Activated CD4-positive, alpha-beta T cell treated with anti-CD3 and anti-CD28 coated beads for 24 hours (primary cell): ENCODE results near the gene CDC45.

Source experiments
- DNase-seq, 2 donors: peaks; one replicate each; pipeline ENCODE4 v3.0.0-alpha.2; 2020; ENCODE audit warnings: low read depth in 2 of 2

The CDC45 gene

DNA sequence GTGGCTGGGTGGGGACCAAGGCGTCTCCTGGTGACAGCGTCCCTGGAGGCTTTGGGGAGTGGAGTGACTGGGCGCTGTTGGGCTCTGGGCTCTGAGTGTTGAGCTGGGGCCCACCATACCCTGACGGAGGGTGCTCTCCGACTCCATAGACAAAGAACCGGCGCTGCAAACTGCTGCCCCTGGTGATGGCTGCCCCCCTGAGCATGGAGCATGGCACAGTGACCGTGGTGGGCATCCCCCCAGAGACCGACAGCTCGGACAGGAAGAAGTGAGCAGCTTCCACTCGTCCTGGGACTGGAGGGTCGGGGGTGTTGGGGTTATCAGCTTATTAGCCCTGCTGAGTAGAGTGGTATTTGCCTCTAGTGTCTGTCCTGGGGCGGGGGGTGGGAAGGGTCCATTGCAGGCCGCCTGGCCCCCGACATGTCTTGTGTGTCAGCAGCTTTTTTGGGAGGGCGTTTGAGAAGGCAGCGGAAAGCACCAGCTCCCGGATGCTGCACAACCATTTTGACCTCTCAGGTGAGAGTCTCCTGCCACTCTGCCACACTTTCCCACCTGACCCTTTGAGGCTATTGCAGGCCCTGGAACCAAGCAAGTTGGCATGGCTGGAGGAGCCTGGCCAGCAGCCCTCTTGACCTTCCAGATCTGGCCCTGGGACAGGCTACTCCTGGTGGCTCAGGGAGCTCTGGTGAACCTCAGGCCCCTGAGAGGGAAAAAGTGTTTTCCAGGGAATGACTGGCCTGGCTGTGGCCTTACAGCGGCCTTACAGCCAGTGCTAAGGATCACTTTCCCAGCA is 36.9 kb downstream of the CDC45 start:
- DNase-seq = no peak

DNA sequence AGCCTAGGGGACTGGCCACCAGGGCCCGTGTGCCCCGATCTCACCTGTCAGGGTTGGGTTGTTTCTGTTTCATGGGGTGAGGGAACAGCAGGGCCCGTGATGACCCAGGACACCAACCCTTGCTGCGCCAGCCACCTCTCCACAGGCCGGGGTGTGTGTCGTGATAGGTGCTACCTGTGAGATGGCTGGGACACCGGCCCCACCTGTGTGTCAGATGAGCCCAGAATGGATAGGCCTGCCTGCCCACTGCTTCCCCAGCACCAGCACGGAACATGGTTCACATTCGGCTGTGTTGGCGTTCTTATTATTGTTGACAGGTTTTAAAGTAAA is 37.4 kb downstream of the CDC45 start:
- DNase-seq = no peak

DNA sequence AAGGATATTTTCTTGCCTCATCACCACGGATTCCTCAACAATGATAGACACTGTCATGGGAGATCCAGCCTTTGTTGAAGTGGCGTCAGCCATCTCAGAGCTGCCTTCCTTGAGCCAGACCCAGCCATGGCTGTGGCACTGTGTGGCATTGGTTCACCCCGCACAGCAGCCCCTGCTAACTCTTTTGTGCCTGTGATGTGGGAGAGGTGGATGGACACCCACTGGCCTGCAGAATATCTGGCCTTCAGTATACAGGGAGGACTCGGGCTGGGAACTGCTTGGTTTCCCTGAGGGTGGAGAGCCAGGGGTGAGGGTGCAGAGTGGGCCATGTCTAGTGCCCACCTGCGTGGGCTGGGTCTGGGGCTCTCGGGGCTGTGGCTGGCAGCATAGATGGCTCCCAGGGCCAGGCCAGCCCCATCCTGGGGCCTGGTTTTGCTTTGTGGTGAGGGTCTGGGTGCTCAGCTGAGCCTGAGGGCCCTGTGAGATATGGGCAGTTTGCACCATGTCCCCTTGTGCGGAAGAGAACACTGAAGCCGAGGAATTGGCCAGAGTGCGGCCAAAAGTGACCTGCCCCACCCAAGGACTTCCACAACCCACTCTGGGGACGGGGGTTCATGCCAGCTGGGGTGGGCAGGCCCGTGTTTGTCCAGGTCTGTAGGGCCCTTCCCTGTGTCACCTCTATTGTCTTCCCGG is 38.3 kb downstream of the CDC45 start:
- no peak for DNase-seq

DNA sequence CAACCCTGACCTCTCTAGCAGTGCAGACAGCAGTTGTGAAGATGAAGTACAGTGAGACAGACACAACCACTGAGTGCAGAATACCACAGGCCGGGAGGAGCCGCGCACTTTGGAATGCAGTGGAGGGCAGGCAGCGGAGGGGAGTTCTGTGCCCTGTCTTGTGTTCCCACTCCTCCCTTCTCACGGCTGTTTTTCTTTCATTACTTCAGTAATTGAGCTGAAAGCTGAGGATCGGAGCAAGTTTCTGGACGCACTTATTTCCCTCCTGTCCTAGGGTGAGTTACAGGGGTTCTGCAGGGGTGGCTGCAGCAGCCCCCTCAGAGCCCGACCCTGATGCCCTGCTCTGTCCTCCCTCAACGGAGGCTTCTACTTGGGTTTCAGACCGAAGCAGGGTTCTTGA is 38.9 kb downstream of the CDC45 start:
- no peak for DNase-seq

DNA sequence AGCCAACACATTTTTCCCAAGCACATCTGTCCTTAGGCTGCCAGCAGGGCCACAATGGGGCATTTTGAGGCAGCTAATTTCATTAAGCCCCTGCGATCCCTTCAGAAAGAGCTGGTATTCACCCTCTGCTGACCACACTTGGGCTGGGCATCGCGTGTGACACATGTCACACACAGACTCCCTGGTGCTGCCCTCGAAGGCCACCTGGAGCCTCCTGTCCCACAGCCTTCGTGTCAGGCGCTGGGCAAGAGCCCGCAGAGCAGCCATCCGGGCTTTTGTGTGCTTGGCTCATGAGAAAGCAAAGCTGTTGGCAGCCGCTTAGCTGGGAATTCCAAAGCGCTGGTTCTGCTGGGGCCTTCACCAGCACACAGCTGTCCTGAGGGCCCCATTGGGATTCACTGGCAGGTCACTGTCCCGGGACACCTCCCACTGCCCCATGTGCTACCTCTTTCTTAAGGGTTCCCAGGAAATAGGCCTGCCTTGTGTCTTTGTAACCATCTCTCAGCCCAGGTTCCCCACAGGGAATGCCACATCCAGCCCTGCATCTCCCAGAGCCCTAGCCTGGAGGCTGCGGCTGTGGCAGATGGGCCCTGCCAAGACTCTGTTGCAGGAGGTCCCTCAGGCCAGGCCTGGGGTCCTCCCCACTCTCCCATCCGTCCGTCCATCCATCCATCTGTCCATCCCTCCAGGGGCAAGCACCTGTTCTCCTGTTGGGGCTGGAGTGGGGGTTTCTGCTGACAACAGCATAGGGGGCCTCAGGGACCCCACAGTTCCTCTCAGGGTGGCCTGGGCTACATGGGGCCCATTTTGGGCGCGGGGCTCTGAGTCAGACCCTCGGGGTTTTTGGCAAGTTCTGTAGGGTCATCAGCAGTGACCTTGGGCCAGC is 39.6 kb downstream of the CDC45 start:
- no peak for DNase-seq

DNA sequence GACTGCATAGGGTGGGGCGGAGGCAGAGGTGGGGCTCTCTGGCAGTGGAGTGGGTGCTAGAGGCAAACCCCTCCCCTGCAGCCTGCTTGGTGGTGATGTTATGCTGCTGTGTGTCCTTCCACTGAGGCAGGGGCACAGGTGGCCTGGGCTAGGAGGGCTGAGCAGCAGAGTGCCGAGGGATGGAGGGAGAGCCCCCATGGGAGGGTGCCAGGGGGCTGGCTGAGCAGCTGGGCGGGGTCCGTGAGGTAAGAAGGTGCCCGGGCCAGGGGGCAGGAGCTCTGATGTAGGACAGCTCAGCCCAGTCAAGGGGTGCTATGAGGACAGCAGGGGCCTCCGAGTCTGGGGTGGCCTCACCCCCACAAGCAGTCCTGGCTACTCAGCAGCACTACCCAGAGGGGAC is 40.3 kb downstream of the CDC45 start:
- no peak for DNase-seq

DNA sequence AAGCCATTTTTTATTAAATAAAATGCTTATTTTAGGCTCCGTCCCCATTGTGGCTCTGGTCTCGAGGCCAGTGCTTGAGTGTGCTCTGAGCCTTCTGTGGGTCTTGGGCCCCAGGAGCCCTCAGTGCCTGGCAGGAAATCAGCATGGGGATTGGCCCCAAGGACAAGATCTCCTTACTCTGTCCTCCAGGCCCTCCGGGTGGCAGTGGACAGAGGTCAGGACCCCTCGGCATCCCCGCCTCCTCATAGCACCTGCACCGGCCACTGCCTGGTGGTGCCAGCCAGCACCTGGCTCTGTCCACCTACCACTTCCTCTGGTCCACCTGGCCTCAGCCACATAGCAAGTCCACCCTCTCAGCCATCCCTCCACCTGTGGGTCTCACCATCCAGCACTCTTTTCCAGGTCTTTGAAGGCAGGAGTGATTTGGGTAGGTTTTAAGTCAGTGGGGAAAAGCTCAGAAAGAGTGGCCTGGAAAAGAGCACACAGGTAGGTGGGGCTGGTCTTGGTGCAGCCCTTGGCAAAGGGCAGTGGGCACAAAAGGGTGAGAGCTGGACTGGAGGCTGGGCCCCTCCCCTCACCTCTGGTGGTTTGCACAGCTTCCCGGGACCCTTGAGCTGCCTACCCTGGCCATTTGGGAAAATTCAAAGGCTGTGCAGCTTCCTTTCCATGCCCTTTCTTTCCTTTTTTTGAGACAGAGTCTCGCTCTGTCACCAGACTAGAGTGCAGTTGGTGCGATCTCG is 41.0 kb downstream of the CDC45 start:
- DNase-seq = no peak

DNA sequence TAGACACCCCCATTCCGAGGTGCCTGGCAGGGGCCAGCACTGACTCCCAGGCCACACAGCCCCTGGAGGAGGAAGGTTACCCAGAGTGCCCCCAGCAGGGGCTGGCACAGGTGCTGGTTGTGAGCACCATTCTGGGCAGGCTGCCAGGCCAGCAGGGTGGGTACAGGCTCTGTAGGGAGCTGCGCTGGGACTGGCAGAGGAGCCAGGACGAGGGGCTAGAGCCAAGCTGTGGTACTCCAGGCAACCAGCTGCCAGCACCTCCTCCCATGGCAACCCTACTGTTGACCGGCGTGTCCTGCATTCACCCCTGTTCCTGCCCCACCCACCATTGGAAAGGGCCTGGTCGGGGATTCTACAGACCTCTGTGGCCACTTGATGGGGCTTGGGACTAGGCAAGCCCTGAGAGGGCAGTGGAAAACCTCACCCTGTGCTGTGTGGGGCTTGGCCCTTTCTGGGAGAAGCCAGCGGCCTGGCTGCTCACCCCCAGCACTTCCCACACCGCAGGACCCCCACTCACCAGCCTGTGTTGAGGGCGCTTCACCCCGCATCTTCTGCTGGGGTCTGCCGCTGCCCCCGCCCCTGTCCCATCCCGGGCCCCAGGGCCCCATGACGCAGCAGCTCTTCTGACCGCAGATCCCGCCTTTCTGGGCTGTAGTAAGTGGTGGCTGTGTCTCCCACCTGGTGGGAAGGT is 42.6 kb downstream of the CDC45 start:
- no peak for DNase-seq

DNA sequence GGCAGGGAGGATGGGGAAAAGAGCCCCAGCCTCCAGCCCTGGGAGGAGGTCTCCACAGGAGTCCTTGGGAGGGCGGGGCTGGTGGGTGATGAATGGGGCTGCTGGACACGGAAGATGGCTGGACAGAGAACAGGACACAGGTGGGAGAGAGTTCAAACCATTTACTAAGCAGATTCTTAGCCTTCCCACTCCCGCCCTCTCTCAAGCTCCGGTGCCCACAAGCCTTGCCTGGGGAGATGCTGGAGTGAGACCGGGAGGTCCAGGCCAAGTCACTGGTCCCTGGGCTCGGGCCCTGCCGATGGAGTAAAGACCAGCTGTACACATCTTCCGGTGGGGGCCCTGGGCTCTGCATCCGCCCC is 43.1 kb downstream of the CDC45 start:
- DNase-seq = no peak

DNA sequence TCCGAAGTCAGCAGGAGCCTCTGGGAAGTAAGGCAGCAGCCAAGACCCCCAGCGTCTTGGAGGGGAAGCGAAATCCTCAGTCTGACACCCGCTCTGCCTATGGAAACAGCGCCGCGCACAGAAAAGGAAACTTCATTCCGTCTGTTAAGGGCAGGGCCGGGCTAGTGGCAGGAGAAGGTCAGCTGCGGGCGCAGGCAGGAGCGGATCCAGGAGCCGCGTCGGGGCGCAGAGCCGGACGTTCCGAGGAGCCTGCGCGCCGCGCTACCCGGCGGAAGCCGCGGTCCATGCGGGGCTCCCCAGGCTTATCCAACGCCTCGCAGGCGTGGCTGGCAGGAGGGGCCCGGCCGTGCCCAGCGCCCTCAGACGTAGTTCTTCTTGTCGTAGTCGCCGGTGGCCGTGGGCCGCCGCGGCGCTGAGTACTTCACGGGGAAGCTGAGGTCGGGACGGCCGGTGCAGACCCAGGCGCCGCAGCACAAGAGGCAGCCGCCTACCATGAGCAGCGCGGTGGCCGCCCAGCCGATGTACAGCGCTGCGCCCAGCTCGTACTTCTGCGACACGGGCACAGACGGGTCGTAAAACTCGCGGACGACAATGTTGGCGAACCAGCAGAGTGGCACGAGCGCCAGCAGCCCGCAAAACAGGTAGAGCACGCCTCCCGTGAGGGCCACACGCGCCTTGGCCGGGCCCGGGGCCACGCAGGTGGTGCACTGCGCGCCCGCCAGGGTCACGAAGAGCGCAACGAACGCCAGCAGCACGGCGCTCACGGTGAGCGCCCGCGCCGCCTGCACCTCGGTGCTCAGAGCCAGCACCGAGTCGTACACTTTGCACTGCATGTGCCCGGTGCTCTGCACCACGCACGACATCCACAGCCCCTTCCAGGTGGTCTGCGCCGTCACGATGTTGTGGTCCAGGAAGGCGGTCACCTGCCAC is 43.8 kb downstream of the CDC45 start:
- peak in 1 of 2 donors; percentile 16 for DNase-seq

DNA sequence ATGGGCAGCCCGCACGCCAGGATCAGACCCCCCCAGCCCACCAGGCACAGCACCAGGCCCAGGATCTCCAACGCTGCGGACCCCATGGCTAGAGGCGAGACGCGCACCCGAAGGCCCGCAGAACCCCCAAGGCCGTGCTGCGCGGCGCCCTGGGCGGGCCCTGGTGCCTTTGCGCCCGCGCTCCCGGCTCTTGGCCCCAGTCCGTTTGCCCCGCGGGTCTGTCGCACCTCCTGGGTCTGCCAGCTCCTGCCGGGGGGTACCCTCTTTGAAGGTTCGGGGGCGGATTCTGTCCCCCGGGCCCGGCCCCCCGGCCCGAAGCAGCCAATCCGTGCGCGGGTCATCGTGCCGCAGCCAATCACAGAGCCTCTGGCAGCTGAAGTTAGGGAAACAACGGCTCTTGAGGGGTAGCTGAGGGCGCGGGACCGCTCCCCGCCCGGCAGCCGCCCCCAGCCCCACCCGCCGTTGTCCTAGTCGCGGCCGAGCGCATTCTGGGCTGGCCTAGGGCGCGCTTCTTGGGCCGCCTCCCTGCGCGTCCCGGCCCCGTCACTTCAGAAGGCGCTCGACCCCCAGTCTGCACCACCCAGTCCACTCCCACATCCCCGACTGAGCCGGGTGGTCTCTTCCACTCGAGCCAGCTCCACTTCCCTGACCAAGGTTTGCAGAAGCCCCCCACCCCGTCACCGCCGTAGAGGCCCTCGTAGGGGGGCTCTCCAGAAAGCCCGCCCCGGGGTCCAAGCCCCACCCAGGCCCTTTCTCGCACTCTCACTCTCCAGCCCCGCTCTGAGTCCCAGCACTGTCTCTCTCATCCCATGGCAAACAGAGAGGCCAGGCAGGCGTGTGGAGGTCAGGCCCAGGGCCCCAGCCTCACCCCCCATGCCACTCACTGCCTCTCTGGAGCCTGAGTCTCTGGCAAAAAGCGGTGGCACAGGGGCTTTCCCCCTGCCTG is 44.7 kb downstream of the CDC45 start, which contains the start of gene CLDN5:
Gene CLDN5 (minus strand): TSS at position 241 of the 946 bp plus-strand sequence. CDS start 155 bp downstream, at position 86.
- no peak for DNase-seq

DNA sequence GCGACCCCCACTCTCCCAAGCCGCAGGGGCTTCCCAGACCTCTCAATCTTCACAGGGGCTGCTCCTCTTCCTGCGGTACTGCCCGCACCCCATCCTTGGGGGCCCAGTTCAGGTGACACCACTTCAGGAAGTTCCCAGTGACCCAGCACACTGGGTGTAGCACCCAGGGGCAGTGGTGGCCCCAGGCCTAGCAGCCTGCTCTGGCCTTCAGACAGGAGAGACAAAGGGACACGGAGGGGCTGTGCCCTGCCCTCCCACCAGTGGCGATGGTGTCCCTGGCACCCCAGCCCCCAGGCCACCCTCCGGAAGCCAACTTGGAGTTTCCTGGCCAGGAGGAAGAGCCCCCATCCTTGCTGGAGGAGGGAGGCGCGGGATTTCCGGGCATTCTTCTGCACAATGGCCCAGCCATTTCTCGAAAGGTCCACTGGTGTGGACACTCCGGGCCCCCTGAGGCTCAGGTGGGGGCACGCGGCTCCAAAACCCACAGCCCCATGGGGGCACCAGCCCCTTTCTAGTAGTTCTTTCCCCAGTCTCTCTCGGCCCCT is 45.5 kb downstream of the CDC45 start:
- no peak for DNase-seq

DNA sequence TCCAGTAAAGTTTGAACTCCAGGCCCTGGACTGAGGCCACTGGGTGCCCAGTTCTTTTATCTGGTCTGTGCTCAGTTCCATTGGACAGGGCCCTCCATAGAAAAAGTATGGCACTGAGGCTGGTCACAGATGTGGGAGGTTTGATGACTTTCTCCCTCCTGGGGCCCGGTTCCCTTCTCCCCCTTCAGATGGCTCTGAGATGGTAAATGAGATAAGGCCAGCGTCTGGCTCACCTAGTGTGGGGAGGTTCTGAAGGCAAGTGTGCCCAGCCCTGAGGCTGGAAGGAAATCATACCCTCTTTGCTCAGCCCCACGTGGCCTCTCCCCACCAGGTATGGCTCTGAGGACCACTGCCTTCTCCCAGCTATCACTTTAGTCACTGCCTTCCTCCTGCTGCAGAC is 45.9 kb downstream of the CDC45 start:
- DNase-seq = no peak

DNA sequence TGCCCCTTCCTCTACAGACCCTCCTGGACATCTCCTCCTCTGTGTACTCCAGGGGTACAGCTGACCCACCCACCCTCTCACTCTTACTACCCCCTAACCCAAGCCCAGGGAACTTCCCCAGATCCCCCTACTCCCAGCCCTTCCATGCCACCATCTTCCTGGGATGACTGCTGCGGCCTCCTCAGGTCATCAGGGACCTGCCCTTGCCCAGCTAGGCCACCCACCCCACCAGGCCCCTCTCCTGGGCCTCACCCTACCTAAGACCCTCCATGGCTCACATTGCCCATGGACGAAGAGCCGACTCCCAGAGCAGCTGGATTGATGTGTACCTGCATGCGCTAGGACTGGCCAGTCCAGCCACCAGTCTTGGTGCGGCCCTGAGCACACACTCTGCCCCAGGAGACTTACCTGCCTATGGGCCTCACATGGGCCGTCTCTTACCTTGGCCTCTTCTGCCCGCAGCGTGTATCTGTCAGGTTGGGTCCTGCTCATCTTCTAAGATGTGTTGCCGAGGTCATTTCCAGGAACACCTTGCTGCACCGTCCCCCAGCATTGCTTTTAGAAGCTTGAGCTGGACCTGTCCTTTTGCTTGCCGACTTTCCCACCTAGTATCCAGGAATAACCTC is 46.5 kb downstream of the CDC45 start:
- DNase-seq = no peak

DNA sequence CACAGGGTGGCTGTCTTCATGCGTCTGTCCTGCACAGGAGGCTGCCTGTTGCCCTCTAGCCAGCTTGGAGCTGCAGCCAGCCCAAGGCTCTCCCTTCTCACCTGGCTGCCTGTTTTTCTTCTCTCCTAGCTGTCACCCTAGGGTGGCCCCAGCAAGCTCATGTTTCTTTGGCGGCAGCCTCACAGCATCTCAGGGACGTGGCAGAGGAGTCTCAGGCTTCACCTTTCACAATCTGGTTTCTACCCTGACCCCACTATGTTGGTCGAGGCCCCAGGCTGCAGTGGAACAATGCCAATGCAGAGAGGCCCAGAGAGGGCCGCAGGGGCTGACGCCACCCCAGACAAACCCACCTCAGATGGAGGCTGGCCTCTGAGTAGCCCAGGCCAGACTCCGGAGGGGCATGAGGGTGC is 47.0 kb downstream of the CDC45 start:
- DNase-seq = no peak

DNA sequence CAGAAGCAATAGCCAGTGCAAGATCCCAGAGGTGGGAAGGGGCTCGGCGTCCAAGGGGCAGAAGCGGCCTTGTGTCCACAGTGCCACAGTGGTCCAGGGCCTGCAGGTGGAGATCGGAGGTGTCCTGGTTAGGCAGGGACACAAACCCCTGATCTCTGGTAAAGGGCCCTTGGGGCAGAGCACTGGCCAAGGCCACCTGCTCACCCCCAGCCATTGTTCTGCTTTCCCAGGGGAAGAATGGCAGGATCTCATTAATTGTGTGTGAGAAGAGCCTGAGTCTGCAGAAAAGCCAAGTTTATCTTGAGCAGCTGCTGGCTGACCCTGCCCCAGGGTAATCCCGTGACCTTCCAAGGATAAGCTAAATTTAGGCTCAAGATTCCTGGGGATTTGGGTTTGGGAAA is 47.6 kb downstream of the CDC45 start:
- DNase-seq = no peak

DNA sequence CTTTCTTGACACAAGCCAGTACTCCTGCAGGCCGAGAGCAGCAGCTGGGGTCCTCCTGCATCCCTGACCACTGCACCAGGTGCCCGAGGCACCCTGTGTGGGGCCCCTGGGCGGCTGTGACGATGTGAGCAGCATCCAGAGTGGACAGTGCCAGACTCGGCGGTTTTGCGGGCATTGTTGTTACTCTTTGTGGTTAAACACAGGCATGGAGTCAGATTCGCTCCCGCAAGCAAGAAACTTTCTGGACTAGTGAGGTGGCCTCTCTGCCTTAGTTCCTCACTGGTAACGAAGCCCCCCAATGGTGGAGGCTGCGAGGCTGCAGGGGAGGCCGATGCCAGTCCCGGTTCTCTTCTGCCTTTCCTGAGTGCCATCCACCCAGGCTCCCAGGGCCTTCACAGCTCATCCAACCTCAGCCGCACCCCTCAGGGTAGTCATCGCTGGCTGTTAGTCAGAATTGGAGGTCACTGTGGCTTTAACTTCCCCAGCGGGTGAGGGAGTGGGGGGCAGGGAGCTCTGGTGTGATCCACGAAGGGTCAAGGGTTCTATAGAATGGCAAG is 48.2 kb downstream of the CDC45 start:
- no peak for DNase-seq

DNA sequence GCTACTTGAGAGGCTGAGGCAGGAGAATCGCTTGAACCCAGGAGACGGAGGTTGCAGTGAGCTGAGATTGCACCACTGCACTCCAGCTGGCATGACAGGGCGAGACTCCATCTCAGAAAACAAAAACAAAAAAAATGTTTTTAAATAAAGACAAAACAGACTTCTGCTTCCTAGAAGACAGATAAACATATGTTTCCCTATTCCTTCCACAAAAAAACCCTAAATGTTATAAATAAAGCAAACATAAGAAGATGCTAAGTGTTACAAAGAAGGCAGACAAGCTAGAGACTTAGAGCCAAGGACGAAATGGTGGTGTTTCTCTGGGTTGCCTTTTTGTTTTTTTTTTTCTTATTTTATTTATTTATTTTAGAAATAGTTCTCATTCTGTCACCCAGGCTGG is 50.1 kb downstream of the CDC45 start:
- no peak for DNase-seq
